OCI-LY3 (cell line): ENCODE data around the gene CCL7.
A peak's percentile ranks its signal among the peaks of the same experiment; 100 is the strongest.

Experiments
- H2AFZ ChIP-seq: fragments of 200-600, 300-600 bp; shearing (Covaris generic); 2 replicates; pipeline ENCODE4 v1.6.0; 2014; ENCODE audit warnings: antibody characterized with exemption, low read depth, low read length
- H3K27ac ChIP-seq: fragments of 200-600, 300-600 bp; sonication (generic); 2 replicates; pipeline ENCODE4 v1.5.1; 2014; ENCODE audit warnings: mild to moderate bottlenecking, low read length, moderate library complexity, mixed read lengths
- H3K27me3 ChIP-seq: fragments of 200-600, 300-600 bp; sonication (generic); 2 replicates; pipeline ENCODE4 v1.6.1; 2014; ENCODE audit warnings: low read depth, low read length, mixed read lengths
- H3K36me3 ChIP-seq: fragments of 200-600, 300-600 bp; sonication (generic); replicated peaks from 2 replicates; pipeline ENCODE3; 2014; ENCODE audit warnings: low read depth, low read length, mixed read lengths
- H3K4me1 ChIP-seq: fragments of 300-600, 200-600 bp; sonication (generic); 2 replicates; pipeline ENCODE4 v1.6.1; 2014; ENCODE audit warnings: low read length, mixed read lengths
- H3K4me2 ChIP-seq: fragments of 200-600, 300-600 bp; sonication (generic); 2 replicates; pipeline ENCODE4 v1.6.1; 2014; ENCODE audit warnings: low read length, mixed read lengths
- H3K4me3 ChIP-seq: fragments of 300-600, 200-600 bp; sonication (generic); 2 replicates; pipeline ENCODE4 v1.5.1; 2014; ENCODE audit warnings: antibody characterized with exemption, mild to moderate bottlenecking, low read length, moderate library complexity
- H3K79me2 ChIP-seq: fragments of 300-600, 200-600 bp; shearing (Covaris generic); 2 replicates; pipeline ENCODE4 v1.6.1; 2014; ENCODE audit warnings: mild to moderate bottlenecking, low read length, mixed read lengths
- H3K9ac ChIP-seq: fragments of 300-600, 200-600 bp; shearing (Covaris generic); 2 replicates; pipeline ENCODE4 v1.6.0; 2014; ENCODE audit warnings: mild to moderate bottlenecking, low read length, moderate library complexity
- H3K9me3 ChIP-seq: fragments of 200-600, 300-600 bp; shearing (Covaris generic); 2 replicates; pipeline ENCODE4 v1.6.1; 2014; ENCODE audit warnings: low read length, mixed read lengths; ENCODE audit not compliant: insufficient read depth
- H4K20me1 ChIP-seq: fragments of 200-600, 300-600 bp; sonication (generic); 2 replicates; pipeline ENCODE4 v1.6.1; 2016; ENCODE audit warnings: low read length, mixed read lengths; ENCODE audit not compliant: insufficient read depth
- CTCF ChIP-seq: fragments of 200-600, 300-600 bp; sonication (generic); IDR thresholded peaks from 2 replicates; pipeline ENCODE4 v1.5.1; 2014; ENCODE audit warnings: antibody characterized with exemption, low read length, low read depth
- EZH2phosphoT487 ChIP-seq: fragments of 200-600 bp; shearing (Covaris generic); IDR thresholded peaks from 2 replicates; pipeline ENCODE4 v1.6.1; 2018; ENCODE audit warnings: antibody characterized with exemption, mixed run types, low read depth

The CCL7 gene

GRCh38 chr17:34254651-34255380 lies 15.2 kb upstream of the CCL7 start, which contains the start of gene CCL2:
Gene CCL2, plus strand, starts transcription at chr17:34255285. Its CDS starts 65 bp downstream, at chr17:34255350.
- H3K4me3 ChIP-seq, result no peak within 1 kb of the TSS
- H3K9ac ChIP-seq, result no peak within 1 kb of the TSS
- TF ChIP-seq EZH2phosphoT487, result no peak
- no peak within 1 kb of the TSS for H2AFZ ChIP-seq
- no peak within 1 kb of the TSS for H3K27ac ChIP-seq
- peaks cover 9% of the 10 kb centered on the region; the same call in 1 of the 2 replicates for H3K4me1 ChIP-seq
- H3K27me3 ChIP-seq, result peaks cover 95% of the 10 kb centered on the region
- H3K9me3 ChIP-seq, result no peaks in the 10 kb centered on the region
- H3K79me2 ChIP-seq, result no peaks in the 10 kb centered on the region
- H4K20me1 ChIP-seq, result peaks cover 12% of the 10 kb centered on the region; the same call in 1 of the 2 replicates
- H3K4me2 ChIP-seq, result peak within 1 kb of the TSS; percentile 47
- H3K36me3 ChIP-seq, result no peaks in the 10 kb centered on the region

- Histone ChIP-seq H4K20me1 (peaks cover 12% of the 10 kb centered on the region; the same call in 1 of the 2 replicates), H3K4me3 (no peak overlapping the region), H3K27me3 (peaks cover 91% of the 10 kb centered on the region), H3K9me3 (no peaks in the 10 kb centered on the region), H3K4me2 (peak overlapping the region; percentile 47), H3K4me1 (peaks cover 9% of the 10 kb centered on the region; the same call in 1 of the 2 replicates), H2AFZ (no peak overlapping the region), H3K79me2 (no peaks in the 10 kb centered on the region), H3K9ac (no peak overlapping the region), H3K27ac (no peak overlapping the region), H3K36me3 (no peaks in the 10 kb centered on the region)
- no peak for TF ChIP-seq CTCF
- no peak for TF ChIP-seq EZH2phosphoT487
Observed at GRCh38 chr17:34255381-34255732, 14.7 kb upstream of the CCL7 start.

- H3K9ac ChIP-seq, result no peak overlapping the region
- no peak overlapping the region for H3K4me2 ChIP-seq
- no peak overlapping the region for H2AFZ ChIP-seq
- H4K20me1 ChIP-seq, result peaks cover 12% of the 10 kb centered on the region; the same call in 1 of the 2 replicates
- H3K27ac ChIP-seq, result no peak overlapping the region
- no peaks in the 10 kb centered on the region for H3K9me3 ChIP-seq
- H3K79me2 ChIP-seq, result no peaks in the 10 kb centered on the region
- H3K4me3 ChIP-seq, result no peak overlapping the region
- TF ChIP-seq CTCF (no peak), EZH2phosphoT487 (no peak)
- H3K27me3 ChIP-seq, result peaks cover 87% of the 10 kb centered on the region
- H3K36me3 ChIP-seq, result no peaks in the 10 kb centered on the region
- H3K4me1 ChIP-seq, result peaks cover 9% of the 10 kb centered on the region; the same call in 1 of the 2 replicates
Observed at GRCh38 chr17:34255841-34256240, 14.2 kb upstream of the CCL7 start.

GRCh38 chr17:34257299-34257985 lies 12.6 kb upstream of the CCL7 start:
- no peaks in the 10 kb centered on the region for H3K36me3 ChIP-seq
- H3K27me3 ChIP-seq, result peaks cover 83% of the 10 kb centered on the region
- H3K4me2 ChIP-seq, result no peak overlapping the region
- H2AFZ ChIP-seq, result no peak overlapping the region
- H3K9me3 ChIP-seq, result no peaks in the 10 kb centered on the region
- no peaks in the 10 kb centered on the region for H3K79me2 ChIP-seq
- no peak for TF ChIP-seq CTCF
- no peak for TF ChIP-seq EZH2phosphoT487
- H3K27ac ChIP-seq, result no peak overlapping the region
- peaks cover 9% of the 10 kb centered on the region; the same call in 1 of the 2 replicates for H3K4me1 ChIP-seq
- peaks cover 12% of the 10 kb centered on the region; the same call in 1 of the 2 replicates for H4K20me1 ChIP-seq
- H3K9ac ChIP-seq, result no peak overlapping the region
- no peak overlapping the region for H3K4me3 ChIP-seq
